ENCODE measurements around the gene CPB1.

- TF ChIP-seq POLR2A (IDR thresholded peaks at IDR 0.05) (no peak), POLR2AphosphoS5 (IDR thresholded peaks at IDR 0.05) (no peak), CTCF (IDR thresholded peaks at IDR 0.05) (no peak), EP300 (IDR thresholded peaks at IDR 0.05) (no peak)
Observed at GRCh38 chr3:148873977-148874376, 46.4 kb downstream of the CPB1 start.
